ENCODE data around the gene GPR62.
"Not testable (repeated sequence)": the region's sequence is repeated elsewhere in the genome, so short reads cannot be mapped to it uniquely, and the experiment has no call there.

GPR62 gene

DNA sequence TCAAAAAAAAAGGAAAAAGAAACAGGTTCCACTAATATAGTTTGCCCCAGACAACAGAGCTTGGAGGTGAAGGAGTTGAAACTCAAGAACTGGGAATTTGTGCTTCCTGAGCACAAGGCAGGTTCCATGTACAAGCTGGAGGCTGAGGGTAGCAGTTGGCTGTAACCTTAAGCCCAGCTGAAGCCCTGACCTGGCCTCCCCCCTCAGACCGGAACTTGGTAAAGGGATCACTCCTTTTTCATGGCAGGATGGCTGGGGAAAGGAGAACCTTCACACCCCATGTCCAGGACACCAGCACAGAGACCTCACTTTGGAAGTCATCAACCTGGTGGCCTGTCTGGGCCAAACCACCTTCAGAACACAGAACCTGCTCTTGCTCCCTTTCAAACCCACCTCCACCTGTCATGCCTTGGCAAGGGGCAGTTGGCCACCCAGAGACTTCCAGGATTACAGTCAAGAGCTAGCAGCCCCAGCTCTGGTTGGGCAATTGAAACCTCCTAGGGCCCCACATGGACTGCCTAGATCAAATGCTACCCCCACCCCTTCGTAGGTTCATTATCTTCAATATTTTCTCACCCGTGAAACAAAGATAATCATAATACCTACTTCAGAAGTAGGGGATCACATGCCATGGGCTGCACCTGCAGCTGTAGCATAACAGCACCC, 37.0 kb downstream of the GPR62 start:
- no peak for DNase-seq (ENCODE audit: low read depth in 2 of 2)

DNA sequence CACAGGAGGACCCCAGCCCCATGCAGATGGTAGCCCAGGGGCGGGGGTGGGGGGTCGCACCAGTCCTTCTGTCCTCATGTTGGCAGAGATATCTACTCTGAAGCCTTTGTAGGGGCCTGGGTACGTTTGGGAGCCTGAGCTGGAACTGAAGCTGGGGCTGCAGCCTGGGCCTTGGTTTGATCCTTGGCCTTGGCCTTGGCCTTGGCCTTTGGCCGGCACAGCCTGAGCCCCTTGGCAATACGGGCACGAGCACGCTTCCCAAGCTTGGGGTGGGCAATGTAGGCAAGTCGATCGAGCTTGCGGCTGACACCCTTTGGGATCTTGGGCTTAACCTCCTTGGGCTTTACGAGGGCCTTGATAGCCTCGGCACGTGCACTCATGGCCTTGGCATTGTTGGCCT, 38.5 kb downstream of the GPR62 start:
- DNase-seq (ENCODE audit: low read depth in 2 of 2): not testable (repeated sequence)

- no peak for DNase-seq (ENCODE audit: low read depth in 2 of 2)
Observed at GRCh38 chr3:51994530-51994929, 39.3 kb downstream of the GPR62 start.

DNA sequence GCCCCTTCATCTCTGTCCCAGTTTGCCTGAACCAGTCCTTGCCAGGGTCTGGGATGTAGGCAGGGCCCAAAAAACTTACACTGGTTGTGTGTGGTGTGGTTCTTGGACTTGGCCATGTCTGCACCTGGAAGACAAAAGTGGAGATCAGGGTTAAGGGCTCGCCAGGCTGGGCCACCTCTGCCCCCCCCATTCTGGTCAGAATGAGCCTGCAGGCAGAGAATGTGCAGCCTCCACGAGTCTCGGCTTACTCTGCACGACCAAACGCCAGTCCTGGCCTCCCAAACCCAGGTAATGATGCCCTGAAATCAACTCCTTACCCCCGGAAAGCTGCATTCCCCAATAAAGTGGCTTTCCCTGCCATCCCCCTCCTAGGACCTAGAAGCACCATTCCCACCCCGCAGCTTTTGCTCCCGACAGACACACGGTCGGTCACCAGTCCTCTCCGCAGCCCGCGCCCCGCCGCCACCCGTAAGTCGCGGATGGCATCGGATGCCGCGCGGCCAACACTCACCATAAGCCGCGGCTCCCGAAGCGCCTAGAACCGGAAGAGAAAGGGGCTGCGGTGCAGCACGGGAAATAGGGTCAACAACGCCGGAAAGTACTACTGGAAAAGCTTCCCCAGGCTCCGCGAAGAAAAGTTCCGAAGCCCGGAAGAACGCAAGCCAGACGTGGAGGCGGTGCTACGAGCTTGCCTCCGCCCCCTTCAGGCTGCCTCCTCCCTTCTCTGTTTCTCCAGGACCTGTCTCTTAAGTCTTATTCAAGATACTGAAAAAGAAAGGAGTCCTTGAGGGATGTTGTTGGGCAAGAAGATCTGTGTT, 40.4 kb downstream of the GPR62 start, which contains the start of gene RPL29:
Gene RPL29, minus strand, starts transcription at position 550 of the 818 bp plus-strand sequence. Its CDS starts 434 bp downstream, at position 116.
- peak; percentile 83 to 86 for DNase-seq (ENCODE audit: low read depth in 2 of 2)

DNA sequence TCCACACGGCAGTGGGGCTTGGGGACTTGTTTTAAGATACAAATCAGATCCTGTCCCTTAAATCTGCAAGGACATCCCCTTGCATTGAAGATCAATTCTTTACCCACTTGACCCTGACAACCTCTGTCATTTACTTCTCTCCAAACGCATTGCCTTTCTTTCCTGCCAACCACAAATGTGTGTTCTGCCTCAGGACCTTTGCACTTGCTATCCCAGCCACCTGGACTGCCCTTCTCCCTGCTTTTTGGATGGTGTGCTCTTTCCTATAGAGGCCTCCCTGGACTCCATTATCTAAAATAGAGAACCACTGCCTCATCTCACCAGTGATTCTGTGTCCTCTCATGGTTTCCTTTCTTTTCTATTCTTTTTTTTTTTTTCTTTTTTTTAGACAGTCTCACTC, 42.0 kb downstream of the GPR62 start:
- no peak for DNase-seq (ENCODE audit: low read depth in 2 of 2)

GRCh38 chr3:51997935-51998596, 42.9 kb downstream of the GPR62 start:
- DNase-seq (ENCODE audit: low read depth in 2 of 2): no peak

DNA sequence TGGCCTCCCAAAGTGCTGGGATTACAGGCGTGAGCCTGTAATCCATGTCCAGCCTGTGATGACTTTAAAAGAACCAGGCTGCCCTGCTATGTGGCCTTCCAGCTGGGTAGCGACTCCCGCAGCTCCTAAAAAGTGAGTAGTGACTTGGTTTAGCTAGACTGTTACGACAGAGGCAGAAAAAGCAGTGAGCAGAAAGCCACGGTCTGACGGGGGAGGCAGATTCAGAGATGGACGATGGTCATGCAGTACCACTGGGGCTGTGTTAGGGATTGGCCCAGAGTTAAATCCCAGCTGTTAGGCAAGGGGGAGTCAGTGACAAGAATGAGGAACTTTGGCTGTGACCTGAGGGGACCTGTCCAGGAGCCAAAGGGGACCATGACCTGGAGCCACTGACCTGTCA, 43.6 kb downstream of the GPR62 start:
- no peak for DNase-seq (ENCODE audit: low read depth in 2 of 2)

- no peak for DNase-seq (ENCODE audit: low read depth in 2 of 2)
Observed at GRCh38 chr3:51999846-52000245, 44.7 kb downstream of the GPR62 start.

DNA sequence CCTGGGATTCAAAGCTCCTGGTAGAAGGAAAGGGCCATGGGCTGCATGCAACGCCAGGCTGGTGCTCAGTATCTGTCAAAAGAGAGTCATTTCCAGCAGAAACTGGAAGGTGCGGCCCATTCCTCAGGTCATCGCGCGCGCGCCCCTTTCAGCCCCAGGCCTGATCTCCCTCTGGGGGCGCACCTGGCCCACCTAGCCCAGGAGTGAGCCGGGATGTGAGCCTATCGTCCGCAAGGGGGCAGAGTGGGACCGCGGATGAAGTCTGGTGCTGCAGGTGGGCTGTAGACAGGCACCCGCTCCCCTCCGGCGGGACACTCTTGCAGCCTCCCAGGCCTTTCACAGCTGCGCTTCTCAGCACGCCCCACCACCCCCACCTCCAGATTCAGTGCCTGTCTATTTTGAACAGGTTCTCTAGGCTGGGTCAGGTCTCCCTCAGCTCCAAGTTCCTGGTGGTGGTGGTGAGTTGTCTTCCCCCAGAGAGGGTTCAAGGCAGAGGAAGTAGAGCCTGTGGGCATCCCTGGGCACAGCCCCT, 46.3 kb downstream of the GPR62 start:
- DNase-seq (ENCODE audit: low read depth in 2 of 2): peak; percentile 70 to 82

DNA sequence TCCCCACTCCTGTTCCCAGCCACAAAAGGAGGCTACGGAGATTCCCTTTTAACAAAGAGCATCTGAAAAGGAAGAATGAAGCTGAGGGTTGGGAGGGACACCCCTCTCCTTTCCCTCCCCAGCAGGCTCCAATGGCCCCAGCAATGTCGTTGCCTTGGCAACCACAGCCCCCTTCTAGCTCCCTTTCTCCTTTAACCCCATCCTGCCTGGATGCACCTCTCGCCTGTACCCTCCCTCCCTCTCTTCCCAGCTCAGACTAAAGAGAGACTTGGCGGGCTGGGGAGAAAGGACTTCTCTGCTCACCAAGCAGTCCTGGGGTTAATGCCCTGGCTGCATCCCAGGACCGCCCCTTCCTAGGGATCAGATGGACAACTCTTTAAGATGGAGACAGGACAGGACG, 47.6 kb downstream of the GPR62 start:
- no peak for DNase-seq (ENCODE audit: low read depth in 2 of 2)

GRCh38 chr3:52004163-52004787, 49.1 kb downstream of the GPR62 start:
- DNase-seq (ENCODE audit: low read depth in 2 of 2): no peak

DNA sequence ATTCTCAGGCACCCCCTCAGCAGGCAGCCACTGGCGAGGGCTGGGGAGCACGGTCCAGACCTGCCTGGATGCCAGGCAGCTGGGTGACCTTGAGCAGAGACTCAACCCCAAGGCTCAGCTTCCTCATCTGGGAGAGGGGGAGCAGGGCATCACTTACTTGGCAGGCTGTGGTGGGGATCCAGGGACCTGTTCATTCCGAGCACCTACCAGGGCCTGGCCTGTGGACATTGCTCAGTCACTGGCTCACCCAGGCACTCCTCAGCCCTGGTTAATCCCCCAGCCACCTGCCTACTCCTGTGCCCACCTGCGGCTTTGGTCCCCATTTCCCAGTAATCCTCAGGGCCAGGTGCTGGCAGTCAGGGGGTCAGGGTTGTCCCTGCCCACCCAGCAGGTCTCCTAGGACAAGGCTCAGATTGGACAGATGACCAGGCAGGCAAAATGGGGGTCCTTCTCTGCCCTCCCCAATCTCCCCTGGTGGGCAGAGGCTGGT, 49.8 kb downstream of the GPR62 start:
- no peak for DNase-seq (ENCODE audit: low read depth in 2 of 2)

DNA sequence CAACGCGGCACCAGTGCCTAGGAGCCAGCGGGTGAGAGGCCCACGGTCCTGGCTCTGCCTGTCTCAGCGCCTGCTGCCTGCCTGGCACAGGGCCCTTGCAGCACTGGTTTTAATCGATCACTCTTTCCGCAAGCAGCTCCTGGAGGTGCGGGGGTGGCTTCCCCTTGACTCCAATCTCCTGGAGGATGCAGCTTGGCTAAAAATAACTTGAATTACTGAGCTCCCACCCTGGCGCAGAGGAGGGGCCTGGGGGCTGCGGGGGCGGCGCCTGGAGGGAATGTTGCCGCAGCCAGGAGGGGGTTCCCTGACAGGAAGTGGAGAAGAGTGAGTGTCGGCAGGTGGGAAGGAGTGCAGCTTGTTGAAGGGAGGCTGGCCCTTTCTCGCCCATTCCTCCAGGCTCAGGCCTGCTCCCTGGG, 50.4 kb downstream of the GPR62 start:
- no peak for DNase-seq (ENCODE audit: low read depth in 2 of 2)

DNA sequence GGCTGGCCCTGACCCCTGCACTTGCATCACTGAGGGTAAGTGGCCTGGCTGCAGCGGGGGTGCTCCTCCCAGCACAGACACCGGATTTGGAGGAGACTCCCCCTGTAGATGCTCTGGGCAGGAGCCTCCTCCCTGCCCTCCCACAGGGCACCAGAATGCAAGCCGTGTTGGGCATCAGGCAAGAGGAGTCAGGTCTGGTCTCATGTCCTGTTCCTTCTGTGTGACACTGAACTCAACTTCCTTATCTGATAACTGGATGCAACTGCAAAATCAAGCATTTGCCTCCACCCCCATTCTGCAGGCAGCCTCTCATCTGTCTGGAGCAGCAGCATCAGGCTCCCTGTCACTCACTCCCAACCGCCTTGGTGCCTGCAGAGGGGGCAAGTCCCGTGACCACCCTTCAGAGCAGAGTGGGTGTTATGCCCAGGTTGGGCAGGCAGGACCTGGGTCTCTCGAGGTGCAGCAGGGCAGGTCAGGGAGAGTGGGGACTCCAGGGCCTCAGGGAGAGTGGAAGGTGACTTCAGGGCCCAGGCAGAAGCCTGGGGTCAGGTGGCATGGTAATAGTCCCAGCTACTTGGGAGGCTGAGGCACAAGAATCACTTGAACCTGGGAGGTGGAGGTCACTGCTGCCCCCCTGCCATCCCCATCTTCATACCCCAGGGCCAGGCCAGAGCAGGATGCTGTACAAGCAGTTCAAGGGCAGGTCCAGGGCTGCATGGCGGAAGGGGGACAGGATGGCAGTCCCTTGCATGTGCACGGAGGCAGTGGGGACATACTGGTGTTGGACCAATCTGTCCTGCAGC, 51.0 kb downstream of the GPR62 start:
- no peak for DNase-seq (ENCODE audit: low read depth in 2 of 2)

- DNase-seq (ENCODE audit: low read depth in 2 of 2): no peak
Observed at GRCh38 chr3:52006820-52007133, 51.6 kb downstream of the GPR62 start.
